Kidney (tissue), 14 donors: ENCODE measurements around the gene POLD1. TPM values are rescaled to one million over a fixed set of nuclear protein-coding genes. Genes with fewer than 3 reads are reported as not detected.

ENCODE experiments used
- DNase-seq, 5 donors: peaks; one replicate each; pipeline ENCODE4 v3.0.0-alpha.2; 2013 to 2020
- FAIRE-seq: peaks from 2 replicates; lab custom pipeline; 2012; peaks lifted over from hg19 to GRCh38; lab: Jason Lieb, UNC
- H3K27ac ChIP-seq, 2 donors: one replicate each; pipeline ENCODE4 v1.7.0; 2013; ENCODE audit warnings: low read depth in 2 of 2, low read length in 2 of 2, inconsistent platforms in 1 of 2
- H3K27me3 ChIP-seq: one replicate; pipeline ENCODE4 v1.7.1; 2013; ENCODE audit warnings: low read length, inconsistent platforms; ENCODE audit not compliant: control insufficient read depth, insufficient read depth
- H3K36me3 ChIP-seq, 3 donors: one replicate each; pipeline versions ENCODE4 v1.7.0 to v1.7.1; 2013; ENCODE audit warnings: low read length in 3 of 3, control low read depth in 1 of 3, inconsistent platforms in 1 of 3; ENCODE audit not compliant: insufficient read depth in 3 of 3, control insufficient read depth in 2 of 3
- H3K4me1 ChIP-seq, 3 donors: one replicate each; pipeline versions ENCODE4 v1.7.0 to v1.7.1; 2013; ENCODE audit warnings: low read length in 3 of 3, inconsistent platforms in 1 of 3, low read depth in 1 of 3; ENCODE audit not compliant: control insufficient read depth in 2 of 3, insufficient read depth in 2 of 3
- H3K4me3 ChIP-seq, 3 donors: one replicate each; pipeline versions ENCODE4 v1.7.0 to v1.8.1; 2013; ENCODE audit warnings: low read length in 3 of 3, control low read depth in 1 of 3, inconsistent platforms in 1 of 3
- H3K9ac ChIP-seq, 3 donors: one replicate each; pipeline versions ENCODE4 v1.7.0 to v1.7.1; 2013; ENCODE audit warnings: low read length in 3 of 3, control low read depth in 1 of 3, inconsistent platforms in 1 of 3
- H3K9me3 ChIP-seq, 3 donors: one replicate each; pipeline versions ENCODE4 v1.7.0 to v1.7.1; 2013; ENCODE audit warnings: low read length in 3 of 3, control low read depth in 1 of 3, inconsistent platforms in 1 of 3; ENCODE audit not compliant: control insufficient read depth in 2 of 3, insufficient read depth in 1 of 3
- CTCF ChIP-seq: IDR thresholded peaks from 3 replicates; pipeline ENCODE4 v1.5.1; 2012; ENCODE audit warnings: mild to moderate bottlenecking, moderate library complexity, borderline replicate concordance; ENCODE audit not compliant: insufficient read depth; ENCODE audit errors: extremely low read depth
- intact Hi-C: fragments of 100-400 bp; cut with DNase I; formaldehyde crosslinking; loops from one replicate; pipeline ENCODE4 v1.11.1; 2022
- polyA plus RNA-seq: library from polyadenylated mRNA; stranded (reverse); fragments of 350-450 nt; fragmentation: Illumina TruSeq; extraction: RNeasy Lipid Tissue Mini Kit (QIAGEN cat#74804); gene quantifications from one replicate; pipeline ENCODE4 v1.2.3, GENCODE V29; 2014; ENCODE audit warnings: low read depth, low replicate concordance; ENCODE audit not compliant: insufficient read depth
- total RNA-seq: library from RNA; stranded (reverse); fragmentation: NEBNext Ultra II Directional; extraction: Animal tissue kit (Norgen Biotek cat#: 25700); gene quantifications from one replicate; pipeline ENCODE4 v1.2.1, GENCODE V29; 2021
- donor health status: control.
- donor health status: control.
- donor health status: control.
- donor health status: control.
- donor health status: control.
- donor health status: DM: yes; HTN: yes; CAD: no.
- donor health status: Normal renal cell carcinoma (clear cell type).

Gene POLD1
- total and polyA plus RNA-seq, 2 donors from 2014 or later: 17.8 to 22.1 TPM

GRCh38 chr19:50431343-50432220, 47.4 kb downstream of the POLD1 start:
- Histone ChIP-seq H3K36me3 (no peaks in the 10 kb centered on the region), H3K4me1 (peaks cover 0 to 7% (median 3%) of the 10 kb centered on the region in 3 donors), H3K9ac (peak overlapping the region; percentile 30 to 81 (median 65)), H3K27me3 (no peaks in the 10 kb centered on the region), H3K9me3 (no peaks in the 10 kb centered on the region), H3K27ac (peak overlapping the region in 1 of 2 donors; percentile 52), H3K4me3 (peak overlapping the region; percentile 68 to 82 (median 79))
- DNase-seq (peak; percentile 92 to 96 (median 94)), FAIRE-seq (no peak)
- intact Hi-C loops: no loop called here
- no peak for TF ChIP-seq CTCF

GRCh38 chr19:50432221-50433028, 48.3 kb downstream of the POLD1 start, which contains the start of gene MYBPC2:
Gene MYBPC2 (plus strand): TSS chr19:50432892. CDS start chr19:50432954, 62 bp downstream.
- peak in 4 of 5 donors; percentile 64 to 87 (median 80) for DNase-seq
- no peaks in the 10 kb centered on the region for H3K9me3 ChIP-seq
- H3K4me3 ChIP-seq: peak within 1 kb of the TSS; percentile 68 to 82 (median 79)
- H3K27me3 ChIP-seq: no peaks in the 10 kb centered on the region
- FAIRE-seq: no peak
- peak within 1 kb of the TSS in 2 of 3 donors; percentile 59 to 81 for H3K9ac ChIP-seq
- no peaks in the 10 kb centered on the region for H3K36me3 ChIP-seq
- no peak for TF ChIP-seq CTCF
- peaks cover 0 to 7% (median 3%) of the 10 kb centered on the region in 3 donors for H3K4me1 ChIP-seq
- intact Hi-C loops: no loop called here
- no peak within 1 kb of the TSS for H3K27ac ChIP-seq

GRCh38 chr19:50433201-50434180, 49.3 kb downstream of the POLD1 start:
- intact Hi-C loops: no loop called here
- no peaks in the 10 kb centered on the region for H3K36me3 ChIP-seq
- FAIRE-seq: no peak

More at GRCh38 chr19:50433201-50434180, 49.3 kb downstream of the POLD1 start:
- no peak for DNase-seq
- Histone ChIP-seq H3K9ac (no peak overlapping the region), H3K27me3 (no peaks in the 10 kb centered on the region), H3K4me3 (no peak overlapping the region), H3K4me1 (peaks cover 0 to 7% (median 3%) of the 10 kb centered on the region in 3 donors), H3K9me3 (no peaks in the 10 kb centered on the region), H3K27ac (no peak overlapping the region)
- TF ChIP-seq CTCF: no peak
